Tibial artery (tissue), 4 donors: ENCODE data around the gene CCNY.

Experiments used
- DNase-seq, 2 donors: peaks; one replicate each; pipeline ENCODE4 v3.0.0-alpha.2; 2019
- H3K27ac ChIP-seq, 2 donors: fragments of 200-600 bp; sonication (generic) in 1 of 2; 1 replicate in 1 of 2; 2 replicates in 1 of 2; pipeline ENCODE4 v1.5.1; 2018 to 2019; ENCODE audit warnings: mild to moderate bottlenecking in 1 of 2
- H3K27me3 ChIP-seq, 2 donors: fragments of 200-600 bp; sonication (generic) in 1 of 2; one replicate each; pipeline versions ENCODE4 v1.5.1 to v1.6.0; 2016 to 2019
- H3K36me3 ChIP-seq, 3 donors: fragments of 200-600 bp; sonication (generic) in 2 of 3; one replicate each; pipeline ENCODE4 v1.5.1; 2016 to 2019; ENCODE audit warnings: mild to moderate bottlenecking in 2 of 3
- H3K4me1 ChIP-seq, 4 donors: fragments of 200-600 bp; sonication (generic) in 2 of 4; 1 replicate in 3 of 4; 2 replicates in 1 of 4; pipeline ENCODE4 v1.5.1; 2016 to 2019
- H3K4me3 ChIP-seq, 2 donors: fragments of 200-600 bp; sonication (generic) in 1 of 2; 1 replicate in 1 of 2; 2 replicates in 1 of 2; pipeline ENCODE4 v1.5.1; 2018 to 2019; ENCODE audit warnings: mild to moderate bottlenecking in 2 of 2
- H3K9me3 ChIP-seq, 3 donors: fragments of 200-600 bp; sonication (generic) in 1 of 3; one replicate each; pipeline ENCODE4 v1.5.1; 2016 to 2019
- intact Hi-C: fragments of 100-400 bp; cut with DNase I; formaldehyde crosslinking; loops from one replicate; pipeline ENCODE4 v1.15.0; 2023; ENCODE audit warnings: low total_unique reads
- TF ChIP-seq, protein P1 (sequence below), 2 experiments: fragments of 200-600 bp in 1 of 2; fragments of 450-650 bp in 1 of 2; IDR thresholded peaks; one replicate each; pipeline ENCODE4 v1.5.1; 2017 to 2019; ENCODE audit warnings: antibody characterized with exemption in 2 of 2, mild to moderate bottlenecking in 1 of 2, moderate library complexity in 1 of 2

Gene CCNY

GRCh38 chr10:35347121-35347562, 10.8 kb downstream of the CCNY start:
- Histone ChIP-seq H3K27me3 (no peaks in the 10 kb centered on the region), H3K27ac (no peak overlapping the region), H3K4me3 (no peak overlapping the region), H3K36me3 (no peaks in the 10 kb centered on the region), H3K4me1 (peaks cover 0 to 61% (median 11%) of the 10 kb centered on the region in 4 donors), H3K9me3 (no peaks in the 10 kb centered on the region)
- TF ChIP-seq, protein P1, sequence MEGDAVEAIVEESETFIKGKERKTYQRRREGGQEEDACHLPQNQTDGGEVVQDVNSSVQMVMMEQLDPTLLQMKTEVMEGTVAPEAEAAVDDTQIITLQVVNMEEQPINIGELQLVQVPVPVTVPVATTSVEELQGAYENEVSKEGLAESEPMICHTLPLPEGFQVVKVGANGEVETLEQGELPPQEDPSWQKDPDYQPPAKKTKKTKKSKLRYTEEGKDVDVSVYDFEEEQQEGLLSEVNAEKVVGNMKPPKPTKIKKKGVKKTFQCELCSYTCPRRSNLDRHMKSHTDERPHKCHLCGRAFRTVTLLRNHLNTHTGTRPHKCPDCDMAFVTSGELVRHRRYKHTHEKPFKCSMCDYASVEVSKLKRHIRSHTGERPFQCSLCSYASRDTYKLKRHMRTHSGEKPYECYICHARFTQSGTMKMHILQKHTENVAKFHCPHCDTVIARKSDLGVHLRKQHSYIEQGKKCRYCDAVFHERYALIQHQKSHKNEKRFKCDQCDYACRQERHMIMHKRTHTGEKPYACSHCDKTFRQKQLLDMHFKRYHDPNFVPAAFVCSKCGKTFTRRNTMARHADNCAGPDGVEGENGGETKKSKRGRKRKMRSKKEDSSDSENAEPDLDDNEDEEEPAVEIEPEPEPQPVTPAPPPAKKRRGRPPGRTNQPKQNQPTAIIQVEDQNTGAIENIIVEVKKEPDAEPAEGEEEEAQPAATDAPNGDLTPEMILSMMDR (IDR thresholded peaks at IDR 0.05) = no peak
- intact Hi-C loops = no loop called here
- DNase-seq = no peak

GRCh38 chr10:35347899-35348608, 11.7 kb downstream of the CCNY start:
- TF ChIP-seq, protein P1 (IDR thresholded peaks at IDR 0.05) = no peak
- Histone ChIP-seq H3K27me3 (no peaks in the 10 kb centered on the region), H3K27ac (no peak overlapping the region), H3K36me3 (no peaks in the 10 kb centered on the region), H3K4me3 (no peak overlapping the region), H3K9me3 (no peaks in the 10 kb centered on the region), H3K4me1 (peaks cover 0 to 70% (median 11%) of the 10 kb centered on the region in 4 donors)
- DNase-seq = no peak
- intact Hi-C loops = no loop called here

- intact Hi-C loops = no loop called here
- TF ChIP-seq, protein P1 (IDR thresholded peaks at IDR 0.05) = no peak
- no peak for DNase-seq
- no peaks in the 10 kb centered on the region for H3K27me3 ChIP-seq
- H3K4me1 ChIP-seq = peaks cover 0 to 77% (median 13%) of the 10 kb centered on the region in 4 donors
- H3K9me3 ChIP-seq = no peaks in the 10 kb centered on the region
- no peak overlapping the region for H3K27ac ChIP-seq
- H3K36me3 ChIP-seq = no peaks in the 10 kb centered on the region
- no peak overlapping the region for H3K4me3 ChIP-seq
These were observed 12.5 kb downstream of the CCNY start for GRCh38 chr10:35348609-35349388.

DNA sequence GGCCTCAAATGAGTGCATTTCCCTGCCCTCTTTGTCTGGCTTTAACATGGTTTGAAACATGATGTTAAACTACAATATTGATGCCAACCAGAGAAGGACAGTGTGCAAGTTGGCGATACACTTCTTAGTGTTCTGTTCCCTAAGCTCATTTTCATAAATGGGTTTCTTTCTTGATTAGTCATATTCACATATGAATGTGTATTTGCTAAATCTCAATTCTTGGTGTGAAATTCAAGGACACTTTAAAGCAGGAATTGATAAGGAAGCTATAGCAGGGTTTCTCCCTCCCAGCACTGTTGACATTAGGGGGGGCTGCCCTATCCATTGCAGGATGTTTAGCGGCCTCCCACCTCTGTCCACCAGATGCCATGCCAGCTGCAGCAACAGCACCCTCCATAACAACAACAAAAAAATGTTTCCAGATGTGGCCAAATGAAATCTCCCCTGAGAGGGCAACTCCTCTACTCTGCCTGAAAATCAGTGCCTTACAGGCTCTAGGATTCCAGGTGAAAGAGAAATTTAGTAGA, 13.1 kb downstream of the CCNY start:
- Histone ChIP-seq H3K4me1 (peaks cover 0 to 84% (median 12%) of the 10 kb centered on the region in 4 donors), H3K4me3 (no peak overlapping the region), H3K36me3 (no peaks in the 10 kb centered on the region), H3K9me3 (no peaks in the 10 kb centered on the region), H3K27ac (no peak overlapping the region), H3K27me3 (no peaks in the 10 kb centered on the region)
- DNase-seq = no peak
- TF ChIP-seq, protein P1 (IDR thresholded peaks at IDR 0.05) = no peak
- intact Hi-C loops = no loop called here

GRCh38 chr10:35351021-35351420, 14.7 kb downstream of the CCNY start:
- TF ChIP-seq, protein P1 (IDR thresholded peaks at IDR 0.05) = no peak
- no peaks in the 10 kb centered on the region for H3K9me3 ChIP-seq
- H3K4me3 ChIP-seq = no peak overlapping the region
- no peaks in the 10 kb centered on the region for H3K36me3 ChIP-seq
- H3K27me3 ChIP-seq = no peaks in the 10 kb centered on the region
- no peak overlapping the region for H3K27ac ChIP-seq
- intact Hi-C loops = no loop called here
- peaks cover 0 to 84% (median 8%) of the 10 kb centered on the region in 4 donors for H3K4me1 ChIP-seq
- no peak for DNase-seq
